Neural cell (in vitro differentiated cells): ENCODE data around the gene ADARB2. TPM values are rescaled to one million over a fixed set of nuclear protein-coding genes. Genes with fewer than 3 reads are reported as not detected.

Experiments
- H2AFZ ChIP-seq: fragments of 200-600, 300-800 bp; sonication (generic), shearing (Covaris generic); 2 replicates; pipeline ENCODE4 v1.6.0; 2014; ENCODE audit warnings: low read depth, mild to moderate bottlenecking, antibody characterized with exemption, low read length, moderate library complexity
- H3F3A ChIP-seq: fragments of 200-600 bp; shearing (Covaris generic); 2 replicates; pipeline ENCODE4 v1.6.1; 2016; ENCODE audit warnings: mild to moderate bottlenecking, moderate library complexity, mixed read lengths, antibody characterized with exemption, low read length; ENCODE audit not compliant: insufficient read depth, poor library complexity, severe bottlenecking
- H3K27ac ChIP-seq: fragments of 200-600, 300-800 bp; sonication (generic), shearing (Covaris generic); 2 replicates; pipeline ENCODE4 v1.5.1; 2014; ENCODE audit warnings: mild to moderate bottlenecking, low read length, moderate library complexity
- H3K27me3 ChIP-seq: fragments of 300-800, 200-600 bp; sonication (generic), shearing (Covaris generic); 2 replicates; pipeline ENCODE4 v1.6.0; 2014; ENCODE audit warnings: mild to moderate bottlenecking, low read depth, low read length, moderate library complexity; ENCODE audit not compliant: insufficient read depth
- H3K36me3 ChIP-seq: fragments of 300-800, 200-600 bp; sonication (generic), shearing (Covaris generic); 2 replicates; pipeline ENCODE4 v1.5.1; 2014; ENCODE audit warnings: mild to moderate bottlenecking, antibody characterized with exemption, low read length, moderate library complexity; ENCODE audit not compliant: insufficient read depth
- H3K4me2 ChIP-seq: fragments of 300-800, 200-600 bp; sonication (generic), shearing (Covaris generic); 2 replicates; pipeline ENCODE4 v1.6.0; 2014; ENCODE audit warnings: mild to moderate bottlenecking, low read length
- H3K4me3 ChIP-seq: fragments of 300-800, 200-600 bp; sonication (generic), shearing (Covaris generic); 2 replicates; pipeline ENCODE4 v1.5.1; 2014; ENCODE audit warnings: mild to moderate bottlenecking, low read length, moderate library complexity
- H3K79me2 ChIP-seq: fragments of 200-600 bp; shearing (Covaris generic); replicated peaks from 2 replicates; pipeline ENCODE4 v1.6.0; 2014; ENCODE audit warnings: mild to moderate bottlenecking, low read length, moderate library complexity; ENCODE audit not compliant: insufficient read depth
- H3K9ac ChIP-seq: fragments of 300-800, 200-600 bp; sonication (generic), shearing (Covaris generic); 2 replicates; pipeline ENCODE4 v1.6.1; 2016; ENCODE audit warnings: mild to moderate bottlenecking, low read length, mixed read lengths
- H3K9me2 ChIP-seq: fragments of 200-600 bp; shearing (Covaris generic); 2 replicates; pipeline ENCODE4 v1.6.1; 2016; ENCODE audit warnings: mild to moderate bottlenecking, low read length, mixed read lengths; ENCODE audit not compliant: insufficient read depth
- H3K9me3 ChIP-seq: fragments of 200-600, 300-800 bp; sonication (generic), shearing (Covaris generic); 2 replicates; pipeline ENCODE4 v1.6.1; 2016; ENCODE audit warnings: mild to moderate bottlenecking, mixed run types, low read length, moderate library complexity, mixed read lengths
- H4K20me1 ChIP-seq: fragments of 200-600 bp; shearing (Covaris generic); 2 replicates; pipeline ENCODE4 v1.6.1; 2016; ENCODE audit warnings: mild to moderate bottlenecking, mixed run types; ENCODE audit not compliant: insufficient read depth
- EP300 ChIP-seq: fragments of 450-650 bp; conservative IDR thresholded peaks from 2 replicates; pipeline ENCODE4 v1.6.1; 2014; ENCODE audit warnings: antibody characterized with exemption, mild to moderate bottlenecking, moderate library complexity; ENCODE audit not compliant: poor library complexity, severe bottlenecking
- EZH2 ChIP-seq: fragments of 200-600, 300-800 bp; shearing (Covaris generic), sonication (generic); IDR thresholded peaks from 2 replicates; pipeline ENCODE4 v1.6.1; 2014; ENCODE audit warnings: antibody characterized with exemption, low read length, borderline replicate concordance, mild to moderate bottlenecking; ENCODE audit not compliant: insufficient read depth, poor library complexity, severe bottlenecking
- MXI1 ChIP-seq: fragments of 450-650 bp; conservative IDR thresholded peaks from 2 replicates; pipeline ENCODE4 v1.6.1; 2014; ENCODE audit warnings: antibody characterized with exemption, mild to moderate bottlenecking; ENCODE audit not compliant: poor library complexity, severe bottlenecking
- POLR2AphosphoS5 ChIP-seq: IDR thresholded peaks from 2 replicates; pipeline ENCODE4 v1.6.1; 2012
- RAD21 ChIP-seq: fragments of 450-650 bp; conservative IDR thresholded peaks from 2 replicates; pipeline ENCODE4 v1.6.1; 2014; ENCODE audit warnings: antibody characterized with exemption, mild to moderate bottlenecking, moderate library complexity
- SMC3 ChIP-seq: fragments of 450-650 bp; conservative IDR thresholded peaks from 2 replicates; pipeline ENCODE4 v1.6.1; 2014; ENCODE audit warnings: antibody characterized with exemption, mild to moderate bottlenecking, moderate library complexity; ENCODE audit not compliant: poor library complexity
- TAF1 ChIP-seq: IDR thresholded peaks from 2 replicates; pipeline ENCODE4 v1.6.1; 2012; ENCODE audit warnings: low read depth
- polyA plus RNA-seq: library from polyadenylated mRNA; depleted of rRNA; stranded (reverse); fragments of >200 nt; gene quantifications from 2 replicates; pipeline ENCODE4 v1.2.3, GENCODE V29; 2014
- TF ChIP-seq, protein P1 (sequence below): IDR thresholded peaks from 2 replicates; pipeline ENCODE4 v1.6.1; 2012; ENCODE audit warnings: borderline replicate concordance
- TF ChIP-seq, protein P2 (sequence below): fragments of 450-650 bp; IDR thresholded peaks from 2 replicates; pipeline ENCODE4 v1.5.1; 2014; ENCODE audit warnings: antibody characterized with exemption, mild to moderate bottlenecking, moderate library complexity; ENCODE audit not compliant: poor library complexity, severe bottlenecking

ADARB2 gene
- polyA plus RNA-seq, 1 donor from 2014 or later: 3.6 TPM

DNA sequence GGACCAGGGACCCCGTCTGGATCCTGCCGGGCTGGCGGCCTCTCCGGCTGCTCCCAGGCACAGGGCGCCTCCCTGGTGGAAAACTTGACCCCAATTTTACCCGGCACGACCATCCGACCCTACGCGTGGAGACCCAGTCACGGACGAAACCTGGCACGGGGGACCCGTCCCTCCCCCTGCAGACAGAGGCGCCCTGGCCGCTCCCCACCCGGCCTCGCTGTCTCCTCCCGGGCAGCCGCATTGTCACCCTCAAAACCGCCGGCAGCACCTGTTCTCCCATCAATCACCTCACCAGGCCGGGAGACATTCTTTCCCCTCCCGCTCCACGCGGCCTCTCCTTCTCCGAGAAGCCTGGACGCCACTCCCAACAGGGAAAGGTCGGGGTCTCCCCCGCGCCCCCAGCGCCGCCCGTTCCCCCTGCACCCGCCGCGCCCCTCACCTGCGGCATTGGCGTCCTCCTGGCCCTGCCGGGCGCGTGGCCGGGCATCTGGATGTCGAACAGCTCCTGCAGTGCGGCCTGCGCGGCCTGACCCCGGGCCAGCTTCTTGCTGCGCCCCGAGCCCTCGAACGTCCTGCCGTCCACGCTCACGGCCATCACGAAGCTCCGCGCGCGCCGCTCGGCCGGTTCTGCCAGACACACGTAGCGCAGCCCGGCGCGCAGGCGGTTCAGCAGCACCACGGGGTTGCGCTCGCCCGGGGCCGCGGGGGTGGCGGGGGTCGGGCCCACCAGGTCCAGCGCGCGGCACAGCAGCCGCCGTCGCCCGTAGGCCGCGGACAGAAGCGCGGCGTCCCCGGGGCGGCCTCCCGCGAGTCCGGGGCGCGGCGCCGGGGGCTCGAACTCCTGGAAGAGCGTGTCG is 374.5 kb downstream of the ADARB2 start:
- Histone ChIP-seq H3K27ac (no peak overlapping the region), H3K79me2 (no peaks in the 10 kb centered on the region), H3K9me3 (no peaks in the 10 kb centered on the region), H3K4me2 (no peak overlapping the region), H3K36me3 (no peaks in the 10 kb centered on the region), H3K27me3 (no peaks in the 10 kb centered on the region), H3K9ac (no peak overlapping the region), H4K20me1 (no peaks in the 10 kb centered on the region), H3F3A (no peaks in the 10 kb centered on the region), H2AFZ (no peak overlapping the region), H3K9me2 (no peaks in the 10 kb centered on the region), H3K4me3 (no peak overlapping the region)
- TF ChIP-seq SMC3: no peak
- TF ChIP-seq MXI1: no peak
- no peak for TF ChIP-seq POLR2AphosphoS5
- TF ChIP-seq RAD21: no peak
- TF ChIP-seq, protein P1, sequence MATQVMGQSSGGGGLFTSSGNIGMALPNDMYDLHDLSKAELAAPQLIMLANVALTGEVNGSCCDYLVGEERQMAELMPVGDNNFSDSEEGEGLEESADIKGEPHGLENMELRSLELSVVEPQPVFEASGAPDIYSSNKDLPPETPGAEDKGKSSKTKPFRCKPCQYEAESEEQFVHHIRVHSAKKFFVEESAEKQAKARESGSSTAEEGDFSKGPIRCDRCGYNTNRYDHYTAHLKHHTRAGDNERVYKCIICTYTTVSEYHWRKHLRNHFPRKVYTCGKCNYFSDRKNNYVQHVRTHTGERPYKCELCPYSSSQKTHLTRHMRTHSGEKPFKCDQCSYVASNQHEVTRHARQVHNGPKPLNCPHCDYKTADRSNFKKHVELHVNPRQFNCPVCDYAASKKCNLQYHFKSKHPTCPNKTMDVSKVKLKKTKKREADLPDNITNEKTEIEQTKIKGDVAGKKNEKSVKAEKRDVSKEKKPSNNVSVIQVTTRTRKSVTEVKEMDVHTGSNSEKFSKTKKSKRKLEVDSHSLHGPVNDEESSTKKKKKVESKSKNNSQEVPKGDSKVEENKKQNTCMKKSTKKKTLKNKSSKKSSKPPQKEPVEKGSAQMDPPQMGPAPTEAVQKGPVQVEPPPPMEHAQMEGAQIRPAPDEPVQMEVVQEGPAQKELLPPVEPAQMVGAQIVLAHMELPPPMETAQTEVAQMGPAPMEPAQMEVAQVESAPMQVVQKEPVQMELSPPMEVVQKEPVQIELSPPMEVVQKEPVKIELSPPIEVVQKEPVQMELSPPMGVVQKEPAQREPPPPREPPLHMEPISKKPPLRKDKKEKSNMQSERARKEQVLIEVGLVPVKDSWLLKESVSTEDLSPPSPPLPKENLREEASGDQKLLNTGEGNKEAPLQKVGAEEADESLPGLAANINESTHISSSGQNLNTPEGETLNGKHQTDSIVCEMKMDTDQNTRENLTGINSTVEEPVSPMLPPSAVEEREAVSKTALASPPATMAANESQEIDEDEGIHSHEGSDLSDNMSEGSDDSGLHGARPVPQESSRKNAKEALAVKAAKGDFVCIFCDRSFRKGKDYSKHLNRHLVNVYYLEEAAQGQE: no peak
- TF ChIP-seq EP300: no peak
- no peak for TF ChIP-seq TAF1
- TF ChIP-seq, protein P2, sequence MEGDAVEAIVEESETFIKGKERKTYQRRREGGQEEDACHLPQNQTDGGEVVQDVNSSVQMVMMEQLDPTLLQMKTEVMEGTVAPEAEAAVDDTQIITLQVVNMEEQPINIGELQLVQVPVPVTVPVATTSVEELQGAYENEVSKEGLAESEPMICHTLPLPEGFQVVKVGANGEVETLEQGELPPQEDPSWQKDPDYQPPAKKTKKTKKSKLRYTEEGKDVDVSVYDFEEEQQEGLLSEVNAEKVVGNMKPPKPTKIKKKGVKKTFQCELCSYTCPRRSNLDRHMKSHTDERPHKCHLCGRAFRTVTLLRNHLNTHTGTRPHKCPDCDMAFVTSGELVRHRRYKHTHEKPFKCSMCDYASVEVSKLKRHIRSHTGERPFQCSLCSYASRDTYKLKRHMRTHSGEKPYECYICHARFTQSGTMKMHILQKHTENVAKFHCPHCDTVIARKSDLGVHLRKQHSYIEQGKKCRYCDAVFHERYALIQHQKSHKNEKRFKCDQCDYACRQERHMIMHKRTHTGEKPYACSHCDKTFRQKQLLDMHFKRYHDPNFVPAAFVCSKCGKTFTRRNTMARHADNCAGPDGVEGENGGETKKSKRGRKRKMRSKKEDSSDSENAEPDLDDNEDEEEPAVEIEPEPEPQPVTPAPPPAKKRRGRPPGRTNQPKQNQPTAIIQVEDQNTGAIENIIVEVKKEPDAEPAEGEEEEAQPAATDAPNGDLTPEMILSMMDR: no peak
- TF ChIP-seq EZH2: no peak

DNA sequence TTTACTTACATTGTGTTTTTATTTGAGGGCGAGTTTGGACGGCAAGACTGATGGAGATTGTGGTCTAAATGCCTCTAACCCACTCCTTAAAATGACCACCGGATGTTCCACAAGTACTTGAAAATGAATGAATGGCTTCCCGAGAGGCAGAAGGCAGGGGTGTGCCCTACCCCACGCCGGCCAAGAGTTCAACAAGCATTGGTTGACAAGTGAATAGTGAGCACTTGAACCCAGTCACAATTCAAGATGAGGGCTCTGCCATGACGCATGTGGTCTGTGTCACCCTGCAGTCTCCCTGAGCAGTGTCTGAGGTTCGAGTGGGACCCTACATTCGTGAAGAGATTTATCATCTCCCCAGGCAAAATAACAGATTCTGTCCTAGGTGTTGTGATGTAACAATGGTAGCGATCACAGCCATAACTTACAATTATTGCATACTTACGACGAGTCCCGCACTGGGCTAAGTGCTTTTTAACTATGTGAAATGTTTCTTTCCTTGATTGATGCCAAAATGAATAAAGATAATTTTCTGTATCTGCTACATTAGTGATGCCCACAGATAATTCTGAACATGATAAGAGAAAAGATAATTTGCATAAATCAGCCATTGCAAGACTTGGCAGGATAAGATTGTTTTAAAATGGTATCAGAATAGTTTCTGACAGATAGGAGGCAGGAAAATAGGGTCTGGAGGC is 375.8 kb downstream of the ADARB2 start:
- Histone ChIP-seq H3F3A (no peaks in the 10 kb centered on the region), H3K4me3 (no peak overlapping the region), H3K9me3 (no peaks in the 10 kb centered on the region), H3K79me2 (no peaks in the 10 kb centered on the region), H3K27ac (no peak overlapping the region), H3K9ac (no peak overlapping the region), H2AFZ (no peak overlapping the region), H3K4me2 (no peak overlapping the region), H3K9me2 (no peaks in the 10 kb centered on the region), H3K27me3 (no peaks in the 10 kb centered on the region), H3K36me3 (no peaks in the 10 kb centered on the region), H4K20me1 (no peaks in the 10 kb centered on the region)
- TF ChIP-seq MXI1: no peak
- TF ChIP-seq EZH2: no peak
- TF ChIP-seq EP300: no peak
- TF ChIP-seq RAD21: no peak
- TF ChIP-seq TAF1: no peak
- TF ChIP-seq POLR2AphosphoS5: no peak
- no peak for TF ChIP-seq SMC3
- TF ChIP-seq, protein P2: no peak
- TF ChIP-seq, protein P1: no peak
